ENCODE data around the gene CSMD2.

DNA sequence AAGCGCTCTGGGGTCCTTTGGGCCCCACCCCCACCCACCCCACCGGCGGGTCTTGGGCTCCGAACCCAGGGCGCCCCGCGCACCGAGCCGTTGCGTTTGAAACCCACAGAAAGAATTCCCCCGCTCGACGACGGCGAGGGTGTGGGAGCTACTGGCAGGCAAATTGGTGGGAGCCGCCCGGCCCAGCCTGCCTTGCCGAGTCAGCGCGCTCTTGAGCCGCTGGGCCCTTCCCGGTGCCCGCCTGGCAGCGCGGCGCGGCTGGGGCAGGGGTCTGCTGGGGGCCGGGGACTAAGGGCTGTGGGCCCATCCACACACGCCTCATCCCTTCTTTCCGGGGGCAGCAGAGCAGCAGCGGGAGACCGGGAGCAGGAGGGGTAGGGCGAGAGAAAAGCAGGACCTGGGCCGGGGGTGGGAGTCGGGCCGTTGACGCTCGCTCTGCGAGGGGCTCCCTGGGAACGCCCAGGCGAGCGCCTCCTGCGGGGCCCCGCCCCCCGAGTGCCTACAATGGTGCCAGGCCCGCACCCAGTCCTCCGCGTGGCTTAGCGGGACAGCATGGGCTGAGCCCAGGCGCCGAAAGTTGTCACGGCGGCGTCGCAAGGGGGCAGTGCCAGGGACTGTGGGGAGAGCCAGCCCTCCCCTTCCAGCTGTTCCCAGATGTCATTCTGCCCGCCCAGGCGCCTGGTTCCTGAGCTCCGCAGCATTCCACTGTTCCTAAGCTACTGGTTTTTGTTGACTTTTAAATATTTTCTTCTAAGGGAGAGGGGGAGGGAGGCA lies 12.0 kb upstream of the CSMD2 start, which contains the start of gene C1orf94:
- TF ChIP-seq POLR2AphosphoS5 (IDR thresholded peaks at IDR 0.05; ENCODE audit: low read depth, low read length) (no peak), CBX3 (IDR thresholded peaks at IDR 0.05; ENCODE audit: low read depth) (no peak), SIN3A (IDR thresholded peaks at IDR 0.05; ENCODE audit: low read depth) (no peak), TCF7L2 (IDR thresholded peaks at IDR 0.05; ENCODE audit: borderline replicate concordance, extremely low read depth, insufficient read depth, insufficient read length) (no peak), RAD21 (IDR thresholded peaks at IDR 0.05; ENCODE audit: low read depth) (no peak)
- TF ChIP-seq, protein P1, sequence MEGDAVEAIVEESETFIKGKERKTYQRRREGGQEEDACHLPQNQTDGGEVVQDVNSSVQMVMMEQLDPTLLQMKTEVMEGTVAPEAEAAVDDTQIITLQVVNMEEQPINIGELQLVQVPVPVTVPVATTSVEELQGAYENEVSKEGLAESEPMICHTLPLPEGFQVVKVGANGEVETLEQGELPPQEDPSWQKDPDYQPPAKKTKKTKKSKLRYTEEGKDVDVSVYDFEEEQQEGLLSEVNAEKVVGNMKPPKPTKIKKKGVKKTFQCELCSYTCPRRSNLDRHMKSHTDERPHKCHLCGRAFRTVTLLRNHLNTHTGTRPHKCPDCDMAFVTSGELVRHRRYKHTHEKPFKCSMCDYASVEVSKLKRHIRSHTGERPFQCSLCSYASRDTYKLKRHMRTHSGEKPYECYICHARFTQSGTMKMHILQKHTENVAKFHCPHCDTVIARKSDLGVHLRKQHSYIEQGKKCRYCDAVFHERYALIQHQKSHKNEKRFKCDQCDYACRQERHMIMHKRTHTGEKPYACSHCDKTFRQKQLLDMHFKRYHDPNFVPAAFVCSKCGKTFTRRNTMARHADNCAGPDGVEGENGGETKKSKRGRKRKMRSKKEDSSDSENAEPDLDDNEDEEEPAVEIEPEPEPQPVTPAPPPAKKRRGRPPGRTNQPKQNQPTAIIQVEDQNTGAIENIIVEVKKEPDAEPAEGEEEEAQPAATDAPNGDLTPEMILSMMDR (IDR thresholded peaks at IDR 0.05 in 2 of 3, conservative IDR thresholded peaks at IDR 0.05 in 1 of 3; ENCODE audit: borderline replicate concordance in 1 of 3, insufficient read depth in 1 of 3, low read depth in 2 of 3, low read length in 2 of 3) = no peak
